ENCODE data around the gene B4GAT1. TPM values are rescaled to one million over a fixed set of nuclear protein-coding genes. Genes with fewer than 3 reads are reported as not detected.

B4GAT1 gene
- total and polyA plus RNA-seq, 2 of the 4 experiments (the other 2 are of a cell fraction): 10.6 to 18.4 TPM

DNA sequence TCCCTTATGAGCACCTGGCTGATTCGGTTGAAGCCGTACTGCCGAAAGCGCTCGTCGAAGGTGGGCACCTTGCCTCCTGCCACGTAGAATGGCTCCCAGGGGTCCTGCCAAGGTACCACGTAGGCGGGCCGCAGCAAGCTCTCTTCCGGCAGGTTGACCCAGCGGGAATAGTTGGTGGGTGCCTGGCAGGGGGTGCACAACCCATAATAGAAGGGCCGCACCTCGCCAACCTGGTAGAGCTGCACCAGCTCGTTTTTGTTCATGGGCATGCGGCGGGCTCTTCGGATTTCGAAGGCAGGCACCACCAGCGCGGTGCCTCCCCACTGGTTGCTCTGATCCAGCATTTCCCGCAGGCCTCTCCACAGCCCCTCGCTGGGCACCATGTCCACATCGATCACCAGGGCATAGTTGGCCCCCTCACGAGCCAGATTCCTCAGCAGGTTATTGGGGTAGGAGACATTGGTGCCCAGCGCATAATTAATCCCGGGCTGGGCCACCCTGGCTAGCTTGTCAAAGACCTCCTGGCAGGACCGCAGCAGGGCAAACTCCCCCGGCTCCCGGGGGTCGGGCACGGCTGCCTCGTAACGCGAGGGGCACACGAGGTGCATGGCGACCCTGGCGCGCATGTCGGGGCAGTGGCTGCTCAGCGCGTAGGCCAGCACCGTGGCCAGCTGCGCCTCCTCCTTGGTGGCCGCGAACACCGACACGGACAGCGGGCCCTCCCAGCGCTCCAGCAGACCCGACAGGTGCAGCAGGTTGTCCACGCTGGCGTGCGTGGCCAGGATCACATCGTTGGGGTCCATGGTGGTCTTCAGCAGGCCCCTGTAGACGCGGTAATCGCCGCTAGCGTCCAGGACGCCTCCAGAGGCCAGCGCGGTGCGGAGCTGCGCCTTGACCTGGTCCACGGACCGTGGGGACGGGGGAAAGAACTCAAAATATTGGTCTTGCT lies 679 bp downstream of the B4GAT1 start:
- H3K9me1 ChIP-seq (ENCODE audit: insufficient read depth, low read length): peaks cover 12% of the 10 kb centered on the region; the same call in 1 of the 2 replicates
- ChIA-PET POLR2A (ENCODE audit: unreplicated experiment) (no interaction called here), CTCF (interaction anchor here (1.4 to 1.8 kb wide), 2 partner anchors 35 kb away, joined by 4 to 6 read pairs; no protein-coding TSS in a partner anchor)
- H3K9me3 ChIP-seq (ENCODE audit: control insufficient read depth, insufficient read depth, low read length): no peaks in the 10 kb centered on the region
- ATAC-seq (ENCODE audit: low read depth) (peak; percentile 5; the same call in 1 of the 2 replicates), DNase-seq (no peak)
- peak overlapping the region; percentile 74 for H2BK120ac ChIP-seq (ENCODE audit: low read depth, low read length)
- H3K56ac ChIP-seq (ENCODE audit: extremely low read depth, insufficient read depth, low read length): 0 out of 2 replicates have a peak overlapping the region, but pooled peaks have one; percentile 28
- peak overlapping the region; percentile 20; the same call in 1 of the 2 replicates for H2AK5ac ChIP-seq (ENCODE audit: low read depth, low read length)
- H3K4ac ChIP-seq (ENCODE audit: low read depth, low read length): peak overlapping the region; percentile 87
- H3K4me2 ChIP-seq (ENCODE audit: low read depth, low read length): peak overlapping the region; percentile 96
- peak overlapping the region; percentile 83 for H3K27ac ChIP-seq (ENCODE audit: insufficient read depth, low read length)
- H3K9ac ChIP-seq (ENCODE audit: low read depth, low read length): peak overlapping the region; percentile 91
- no peak overlapping the region for H2BK15ac ChIP-seq (ENCODE audit: low read depth, low read length)
- WGBS, 2 experiments (ENCODE audit: extremely low coverage in 2 of 2, insufficient read length in 1 of 2): 15% methylated on average over 33 of the region's 68 CpGs; no CpG with 5 or more reads in 1 of the 2 experiments
- H3K4me1 ChIP-seq (ENCODE audit: control insufficient read depth, insufficient read depth, low read length): peaks cover 12% of the 10 kb centered on the region
- BruUV-seq (replicated peaks): no TSS peak
- dilution Hi-C loops (cut with HindIII; ENCODE audit: low sequenced_read_pairs, unreplicated experiment): no loop called here
- peak overlapping the region; percentile 80 for H2BK5ac ChIP-seq (ENCODE audit: low read depth, low read length, poor library complexity, severe bottlenecking)
- H2AK9ac ChIP-seq (replicated peaks; ENCODE audit: low read depth, low read length, poor library complexity): peak overlapping the region; percentile 95
- H2BK20ac ChIP-seq (ENCODE audit: low read depth, low read length): no peak overlapping the region
- H3K27me3 ChIP-seq (ENCODE audit: control insufficient read depth, insufficient read depth, low read length): no peaks in the 10 kb centered on the region
- intact Hi-C loops (cut with micrococcal nuclease): no loop called here
- peak overlapping the region; percentile 98 for H3K4me3 ChIP-seq (ENCODE audit: insufficient read depth, low read depth, low read length)
- peak overlapping the region; percentile 54; the same call in 1 of the 2 replicates for H4K91ac ChIP-seq (ENCODE audit: insufficient read depth, low read depth, low read length)
- H3K14ac ChIP-seq (replicated peaks; ENCODE audit: low read depth, low read length): peak overlapping the region; percentile 60; the same call in 1 of the 2 replicates
- peak overlapping the region; percentile 27; the same call in 1 of the 2 replicates for H4K5ac ChIP-seq (ENCODE audit: low read depth, low read length)
- peaks cover 23 to 53% of the 10 kb centered on the region in 2 experiments for H3K79me1 ChIP-seq (ENCODE audit: low read depth in 1 of 2, low read length in 2 of 2)
- peak overlapping the region; percentile 98 for H3K23ac ChIP-seq (ENCODE audit: low read depth, low read length)
- peaks cover 1% of the 10 kb centered on the region for H3K36me3 ChIP-seq (ENCODE audit: control insufficient read depth, insufficient read depth, low read length)
- peaks cover 17% of the 10 kb centered on the region for H4K20me1 ChIP-seq (ENCODE audit: insufficient read depth, low read length)
- peak overlapping the region; percentile 84 to 94 for H4K8ac ChIP-seq (ENCODE audit: low read depth in 2 of 2, low read length in 2 of 2)
- H3K18ac ChIP-seq (ENCODE audit: low read depth, low read length): no peak overlapping the region
- in situ Hi-C loops (cut with MboI; ENCODE audit: low sequenced_read_pairs): no loop called here
- peak overlapping the region; percentile 98 for H2AFZ ChIP-seq (replicated peaks; ENCODE audit: low read length, poor library complexity)
- TF ChIP-seq, protein P1, sequence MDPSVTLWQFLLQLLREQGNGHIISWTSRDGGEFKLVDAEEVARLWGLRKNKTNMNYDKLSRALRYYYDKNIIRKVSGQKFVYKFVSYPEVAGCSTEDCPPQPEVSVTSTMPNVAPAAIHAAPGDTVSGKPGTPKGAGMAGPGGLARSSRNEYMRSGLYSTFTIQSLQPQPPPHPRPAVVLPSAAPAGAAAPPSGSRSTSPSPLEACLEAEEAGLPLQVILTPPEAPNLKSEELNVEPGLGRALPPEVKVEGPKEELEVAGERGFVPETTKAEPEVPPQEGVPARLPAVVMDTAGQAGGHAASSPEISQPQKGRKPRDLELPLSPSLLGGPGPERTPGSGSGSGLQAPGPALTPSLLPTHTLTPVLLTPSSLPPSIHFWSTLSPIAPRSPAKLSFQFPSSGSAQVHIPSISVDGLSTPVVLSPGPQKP (IDR thresholded peaks at IDR 0.05; ENCODE audit: borderline replicate concordance, low read depth, low read length): no peak
- TF ChIP-seq NFE2L2 (IDR thresholded peaks at IDR 0.05; ENCODE audit: low read depth, low read length) (no peak), CHD1 (IDR thresholded peaks at IDR 0.05; ENCODE audit: low read depth, low read length) (no peak), SMC3 (IDR thresholded peaks at IDR 0.05; ENCODE audit: low read depth, low read length) (no peak), RAD21 (IDR thresholded peaks at IDR 0.05; ENCODE audit: low read length) (no peak), MAFK (IDR thresholded peaks at IDR 0.05; ENCODE audit: low read depth, low read length) (no peak), FOS (IDR thresholded peaks at IDR 0.05; ENCODE audit: low read depth, low read length) (no peak), POLR2A (IDR thresholded peaks at IDR 0.05; ENCODE audit: low read depth, low read length) (no peak), BHLHE40 (IDR thresholded peaks at IDR 0.05; ENCODE audit: low read depth, low read length) (no peak), MXI1 (IDR thresholded peaks at IDR 0.05; ENCODE audit: borderline replicate concordance, low read depth, low read length) (no peak), USF2 (IDR thresholded peaks at IDR 0.05; ENCODE audit: low read depth, low read length) (no peak), RFX5 (IDR thresholded peaks at IDR 0.05; ENCODE audit: low read depth, low read length) (no peak)
- TF ChIP-seq, protein P2, sequence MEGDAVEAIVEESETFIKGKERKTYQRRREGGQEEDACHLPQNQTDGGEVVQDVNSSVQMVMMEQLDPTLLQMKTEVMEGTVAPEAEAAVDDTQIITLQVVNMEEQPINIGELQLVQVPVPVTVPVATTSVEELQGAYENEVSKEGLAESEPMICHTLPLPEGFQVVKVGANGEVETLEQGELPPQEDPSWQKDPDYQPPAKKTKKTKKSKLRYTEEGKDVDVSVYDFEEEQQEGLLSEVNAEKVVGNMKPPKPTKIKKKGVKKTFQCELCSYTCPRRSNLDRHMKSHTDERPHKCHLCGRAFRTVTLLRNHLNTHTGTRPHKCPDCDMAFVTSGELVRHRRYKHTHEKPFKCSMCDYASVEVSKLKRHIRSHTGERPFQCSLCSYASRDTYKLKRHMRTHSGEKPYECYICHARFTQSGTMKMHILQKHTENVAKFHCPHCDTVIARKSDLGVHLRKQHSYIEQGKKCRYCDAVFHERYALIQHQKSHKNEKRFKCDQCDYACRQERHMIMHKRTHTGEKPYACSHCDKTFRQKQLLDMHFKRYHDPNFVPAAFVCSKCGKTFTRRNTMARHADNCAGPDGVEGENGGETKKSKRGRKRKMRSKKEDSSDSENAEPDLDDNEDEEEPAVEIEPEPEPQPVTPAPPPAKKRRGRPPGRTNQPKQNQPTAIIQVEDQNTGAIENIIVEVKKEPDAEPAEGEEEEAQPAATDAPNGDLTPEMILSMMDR (conservative IDR thresholded peaks at IDR 0.05; ENCODE audit: low read depth, low read length): no peak
